Kidney epithelial cell (primary cell): ENCODE measurements around the gene CNGB1. TPM values are rescaled to one million over a fixed set of nuclear protein-coding genes. Genes with fewer than 3 reads are reported as not detected.

ENCODE experiments used
- DNase-seq: peaks from one replicate; pipeline ENCODE4 v3.0.0-alpha.2; 2010; ENCODE audit warnings: low read depth
- H3K27me3 ChIP-seq: 2 replicates; pipeline ENCODE4 v1.6.0; 2011; ENCODE audit warnings: low read length; ENCODE audit not compliant: control insufficient read depth, insufficient read depth
- H3K36me3 ChIP-seq: 2 replicates; pipeline ENCODE4 v1.5.1; 2011; ENCODE audit warnings: low read length; ENCODE audit not compliant: control insufficient read depth, insufficient read depth
- H3K4me3 ChIP-seq: 2 replicates; pipeline ENCODE4 v1.5.1; 2011; ENCODE audit warnings: low read depth, mild to moderate bottlenecking, control low read depth, low read length
- CTCF ChIP-seq: IDR thresholded peaks from 2 replicates; pipeline ENCODE4 v1.5.1; 2011; ENCODE audit warnings: mild to moderate bottlenecking, moderate library complexity, low read length, control low read depth, inconsistent platforms; ENCODE audit not compliant: insufficient read depth, poor library complexity, severe bottlenecking
- total RNA-seq: library from RNA; depleted of rRNA; stranded (reverse); fragments of >200 nt; gene quantifications from 2 replicates; pipeline ENCODE4 v1.2.3, GENCODE V29; 2015

CNGB1 gene
- total RNA-seq, 1 donor from 2014 or later, result not detected

GRCh38 chr16:57957673-57958392 is 13.1 kb downstream of the CNGB1 start:
- Histone ChIP-seq H3K27me3 (peaks cover 2% of the 10 kb centered on the region), H3K4me3 (no peak overlapping the region), H3K36me3 (no peaks in the 10 kb centered on the region)
- DNase-seq, result no peak
- TF ChIP-seq CTCF, result no peak

GRCh38 chr16:57956924-57957672 is 13.8 kb downstream of the CNGB1 start:
- H3K36me3 ChIP-seq, result no peaks in the 10 kb centered on the region
- H3K27me3 ChIP-seq, result peaks cover 2% of the 10 kb centered on the region
- DNase-seq, result no peak
- no peak overlapping the region for H3K4me3 ChIP-seq
- TF ChIP-seq CTCF, result no peak

GRCh38 chr16:57956270-57956808 is 14.6 kb downstream of the CNGB1 start:
- peaks cover 2% of the 10 kb centered on the region for H3K27me3 ChIP-seq
- no peak overlapping the region for H3K4me3 ChIP-seq
- no peak for DNase-seq
- TF ChIP-seq CTCF, result no peak
- no peaks in the 10 kb centered on the region for H3K36me3 ChIP-seq

- TF ChIP-seq CTCF, result peak; percentile 8
- Histone ChIP-seq H3K36me3 (no peaks in the 10 kb centered on the region), H3K4me3 (no peak overlapping the region), H3K27me3 (peaks cover 2% of the 10 kb centered on the region)
- no peak for DNase-seq
Observed at GRCh38 chr16:57955572-57956188, 15.2 kb downstream of the CNGB1 start.

- no peak for TF ChIP-seq CTCF
- Histone ChIP-seq H3K36me3 (no peaks in the 10 kb centered on the region), H3K4me3 (no peak overlapping the region), H3K27me3 (no peaks in the 10 kb centered on the region)
- no peak for DNase-seq
Observed at GRCh38 chr16:57953857-57954256, 17.1 kb downstream of the CNGB1 start.
